Mesenchymal stem cell (in vitro differentiated cells and primary cell): ENCODE data around the gene VCAM1.
A peak's percentile ranks its signal among the peaks of the same experiment; 100 is the strongest.

Source experiments
- DNase-seq: peaks from one replicate; pipeline ENCODE4 v3.0.0-alpha.2; 2013
- H2AFZ ChIP-seq: one replicate; pipeline ENCODE4 v1.6.1; 2013; ENCODE audit warnings: low read depth, mild to moderate bottlenecking, control low read depth, inconsistent platforms, low read length, moderate library complexity
- H2AK5ac ChIP-seq: 2 replicates; pipeline ENCODE4 v1.6.1; 2013; ENCODE audit warnings: low read length, moderate library complexity, mild to moderate bottlenecking, inconsistent platforms; ENCODE audit not compliant: severe bottlenecking
- H2BK120ac ChIP-seq: one replicate; pipeline ENCODE4 v1.6.1; 2013; ENCODE audit warnings: low read depth, mild to moderate bottlenecking, inconsistent platforms, low read length, moderate library complexity
- H2BK12ac ChIP-seq, 2 experiments: one replicate each; pipeline ENCODE4 v1.6.1; 2013; ENCODE audit warnings: inconsistent platforms in 2 of 2, low read length in 2 of 2, mild to moderate bottlenecking in 2 of 2, moderate library complexity in 2 of 2, control low read depth in 1 of 2
- H2BK15ac ChIP-seq: one replicate; pipeline ENCODE4 v1.6.1; 2013; ENCODE audit warnings: mild to moderate bottlenecking, low read depth, inconsistent platforms; ENCODE audit not compliant: poor library complexity, severe bottlenecking
- H2BK5ac ChIP-seq: 2 replicates; pipeline ENCODE4 v1.6.1; 2013; ENCODE audit warnings: low read depth, mild to moderate bottlenecking, low read length, control low read depth, inconsistent platforms; ENCODE audit not compliant: poor library complexity, severe bottlenecking
- H3K14ac ChIP-seq, 2 experiments: one replicate each; pipeline ENCODE4 v1.6.1; 2013; ENCODE audit warnings: inconsistent platforms in 2 of 2, low read length in 2 of 2, control low read depth in 1 of 2, mild to moderate bottlenecking in 1 of 2, moderate library complexity in 1 of 2
- H3K18ac ChIP-seq, 2 experiments: one replicate each; pipeline ENCODE4 v1.6.1; 2013; ENCODE audit warnings: inconsistent platforms in 2 of 2, low read length in 2 of 2, control low read depth in 1 of 2, low read depth in 1 of 2, mild to moderate bottlenecking in 1 of 2
- H3K23ac ChIP-seq, 2 experiments: one replicate each; pipeline ENCODE4 v1.6.1; 2013; ENCODE audit warnings: inconsistent platforms in 2 of 2, low read length in 2 of 2, mild to moderate bottlenecking in 2 of 2, moderate library complexity in 2 of 2, control low read depth in 1 of 2
- H3K27ac ChIP-seq: 2 replicates; pipeline ENCODE4 v1.5.1; 2013; ENCODE audit warnings: mild to moderate bottlenecking, moderate library complexity, low read length, control low read depth, inconsistent platforms; ENCODE audit not compliant: poor library complexity, severe bottlenecking
- H3K27me3 ChIP-seq, 2 experiments: 2 replicates each; pipeline versions ENCODE4 v1.6.1 to v1.7.0; 2013; ENCODE audit warnings: low read length in 2 of 2, mild to moderate bottlenecking in 2 of 2, moderate library complexity in 2 of 2, control low read depth in 1 of 2, inconsistent platforms in 1 of 2; ENCODE audit not compliant: control insufficient read depth in 1 of 2, insufficient read depth in 1 of 2
- H3K36me3 ChIP-seq, 2 experiments: 2 replicates each; pipeline versions ENCODE4 v1.6.1 to v1.7.0; 2013; ENCODE audit warnings: low read length in 2 of 2, control low read depth in 1 of 2, inconsistent platforms in 1 of 2, low read depth in 1 of 2, mild to moderate bottlenecking in 1 of 2; ENCODE audit not compliant: insufficient read depth in 2 of 2, control insufficient read depth in 1 of 2
- H3K4ac ChIP-seq, 2 experiments: one replicate each; pipeline ENCODE4 v1.6.1; 2013; ENCODE audit warnings: inconsistent platforms in 2 of 2, low read length in 2 of 2, mild to moderate bottlenecking in 2 of 2, moderate library complexity in 2 of 2, control low read depth in 1 of 2, low read depth in 1 of 2
- H3K4me1 ChIP-seq: 2 replicates; pipeline ENCODE4 v1.6.1; 2013; ENCODE audit warnings: low read depth, low read length, control low read depth; ENCODE audit not compliant: control insufficient read depth, insufficient read depth
- H3K4me2 ChIP-seq: 2 replicates; pipeline ENCODE4 v1.6.1; 2013; ENCODE audit warnings: low read length, mild to moderate bottlenecking, inconsistent platforms; ENCODE audit not compliant: poor library complexity, severe bottlenecking
- H3K4me3 ChIP-seq, 2 experiments: 2 replicates each; pipeline versions ENCODE4 v1.5.1 to v1.7.0; 2013; ENCODE audit warnings: low read length in 2 of 2, mild to moderate bottlenecking in 2 of 2, control low read depth in 1 of 2, low read depth in 1 of 2; ENCODE audit not compliant: insufficient read depth in 1 of 2
- H3K79me1 ChIP-seq: replicated peaks from 2 replicates; pipeline ENCODE4 v1.6.1; 2013; ENCODE audit warnings: mild to moderate bottlenecking, control low read depth, low read length, inconsistent platforms; ENCODE audit not compliant: poor library complexity, severe bottlenecking
- H3K9ac ChIP-seq: 2 replicates; pipeline ENCODE4 v1.7.0; 2013; ENCODE audit warnings: mild to moderate bottlenecking, low read length, moderate library complexity
- H3K9me3 ChIP-seq: 2 replicates; pipeline ENCODE4 v1.7.0; 2013; ENCODE audit warnings: mild to moderate bottlenecking, low read length; ENCODE audit not compliant: control insufficient read depth
- H4K8ac ChIP-seq: one replicate; pipeline ENCODE4 v1.6.1; 2013; ENCODE audit warnings: inconsistent platforms, mild to moderate bottlenecking, low read length, moderate library complexity
- H4K91ac ChIP-seq: one replicate; pipeline ENCODE4 v1.6.1; 2013; ENCODE audit warnings: mild to moderate bottlenecking, low read length, inconsistent platforms
- WGBS: methylation state at CpG from one replicate; pipeline ENCODE4 v1.1.7; 2013; ENCODE audit warnings: mixed read lengths; 5-methylcytosine and 5-hydroxymethylcytosine counted together

The VCAM1 gene

DNA sequence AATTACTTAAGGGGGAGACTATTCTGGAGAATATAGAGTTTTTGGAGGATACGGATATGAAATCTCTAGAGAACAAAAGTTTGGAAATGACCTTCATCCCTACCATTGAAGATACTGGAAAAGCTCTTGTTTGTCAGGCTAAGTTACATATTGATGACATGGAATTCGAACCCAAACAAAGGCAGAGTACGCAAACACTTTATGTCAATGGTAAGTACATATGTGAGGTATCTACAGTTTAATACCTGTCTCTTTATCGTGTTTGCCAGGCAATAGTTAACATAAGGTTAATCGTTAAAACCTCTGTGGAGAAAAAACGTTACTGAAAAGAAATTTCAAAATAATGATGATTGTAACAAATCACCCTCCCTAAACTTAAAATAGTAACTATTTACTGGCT, 11.8 kb downstream of the VCAM1 start:
- Histone ChIP-seq H2BK12ac (no peak overlapping the region), H3K4ac (no peak overlapping the region)
- WGBS, result 100% methylated on average over 3 of the region's 6 CpGs

DNA sequence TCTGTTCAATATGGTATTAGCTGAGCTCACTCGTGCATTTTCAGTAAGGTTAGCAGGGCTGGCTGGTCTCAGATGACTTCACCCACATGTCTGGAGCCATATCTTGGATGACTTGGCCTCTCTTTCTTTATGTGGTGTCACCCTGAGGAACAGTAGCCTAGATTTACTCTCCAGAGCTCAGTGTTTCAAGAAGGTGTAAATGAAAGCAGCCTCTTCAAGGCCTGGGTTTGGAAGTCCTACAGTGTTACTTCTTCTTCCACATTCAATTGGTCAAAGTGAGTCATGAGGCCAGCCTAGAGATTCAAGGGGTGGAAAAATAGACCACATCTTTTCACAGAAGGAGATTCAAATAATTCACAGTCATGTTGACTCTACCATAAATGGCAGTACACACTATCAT, 12.2 kb downstream of the VCAM1 start:
- H2BK120ac ChIP-seq, result no peak overlapping the region
- H2BK12ac ChIP-seq, result peak overlapping the region in 1 of 2 experiments; percentile 18
- DNase-seq, result no peak
- peaks cover 2% of the 10 kb centered on the region for H3K79me1 ChIP-seq
- no peak overlapping the region for H3K9ac ChIP-seq
- no peaks in the 10 kb centered on the region for H3K27me3 ChIP-seq
- H3K4me1 ChIP-seq, result peaks cover 4% of the 10 kb centered on the region
- H2AK5ac ChIP-seq, result no peak overlapping the region
- peaks cover 0 to 6% of the 10 kb centered on the region in 2 experiments for H3K36me3 ChIP-seq
- H2AFZ ChIP-seq, result no peak overlapping the region
- H2BK5ac ChIP-seq, result no peak overlapping the region
- no peak overlapping the region for H2BK15ac ChIP-seq
- H3K23ac ChIP-seq, result no peak overlapping the region
- 92% methylated on average over 1 of the region's 1 CpG for WGBS
- H3K18ac ChIP-seq, result no peak overlapping the region
- H4K8ac ChIP-seq, result no peak overlapping the region
- no peak overlapping the region for H4K91ac ChIP-seq
- no peak overlapping the region for H3K4me2 ChIP-seq
- no peaks in the 10 kb centered on the region for H3K9me3 ChIP-seq
- no peak overlapping the region for H3K4me3 ChIP-seq
- H3K27ac ChIP-seq, result no peak overlapping the region
- H3K14ac ChIP-seq, result no peak overlapping the region
- H3K4ac ChIP-seq, result no peak overlapping the region

More for the DNA sequence above, 11.8 kb downstream of the VCAM1 start:
- Histone ChIP-seq H3K9ac (no peak overlapping the region), H3K18ac (no peak overlapping the region), H3K4me2 (no peak overlapping the region), H3K9me3 (no peaks in the 10 kb centered on the region), H3K79me1 (peaks cover 2% of the 10 kb centered on the region), H2AFZ (no peak overlapping the region), H2BK15ac (no peak overlapping the region), H3K23ac (no peak overlapping the region), H2AK5ac (no peak overlapping the region), H3K27me3 (no peaks in the 10 kb centered on the region), H3K14ac (no peak overlapping the region), H2BK120ac (no peak overlapping the region), H3K36me3 (peaks cover 0 to 6% of the 10 kb centered on the region in 2 experiments), H3K4me1 (peaks cover 4% of the 10 kb centered on the region), H2BK5ac (no peak overlapping the region), H4K91ac (no peak overlapping the region), H3K27ac (no peak overlapping the region), H3K4me3 (no peak overlapping the region), H4K8ac (no peak overlapping the region)
- no peak for DNase-seq

DNA sequence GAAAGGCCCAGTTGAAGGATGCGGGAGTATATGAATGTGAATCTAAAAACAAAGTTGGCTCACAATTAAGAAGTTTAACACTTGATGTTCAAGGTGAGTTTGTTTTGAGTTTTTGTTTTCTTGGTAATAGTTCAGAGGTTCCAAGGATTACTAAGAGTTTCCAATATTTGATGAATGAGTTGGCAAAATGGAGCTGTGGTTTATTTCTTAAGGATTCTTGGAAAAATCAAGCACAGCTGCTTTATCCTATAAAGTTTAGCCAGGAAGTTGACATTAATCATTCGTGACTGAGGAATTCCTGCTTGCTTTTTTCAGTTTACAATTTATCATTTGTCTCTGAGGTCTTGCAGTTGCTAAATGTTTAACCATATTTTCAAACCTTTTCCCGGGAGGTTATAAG, 15.1 kb downstream of the VCAM1 start:
- Histone ChIP-seq H2BK5ac (peak overlapping the region; percentile 81), H3K9ac (peak overlapping the region; percentile 47), H2AK5ac (peak overlapping the region; percentile 86), H2BK12ac (no peak overlapping the region), H2BK15ac (no peak overlapping the region), H4K91ac (no peak overlapping the region), H3K79me1 (no peaks in the 10 kb centered on the region), H3K27me3 (no peaks in the 10 kb centered on the region), H3K4ac (no peak overlapping the region), H3K18ac (no peak overlapping the region), H3K14ac (no peak overlapping the region), H3K9me3 (no peaks in the 10 kb centered on the region), H3K36me3 (peaks cover 0 to 3% of the 10 kb centered on the region in 2 experiments), H4K8ac (no peak overlapping the region), H3K23ac (no peak overlapping the region), H3K4me2 (no peak overlapping the region), H3K27ac (peak overlapping the region; percentile 90), H3K4me3 (no peak overlapping the region), H2BK120ac (no peak overlapping the region), H3K4me1 (peaks cover 3% of the 10 kb centered on the region), H2AFZ (no peak overlapping the region)
- peak; percentile 75 for DNase-seq
- WGBS, result 46% methylated on average over 2 of the region's 3 CpGs

DNA sequence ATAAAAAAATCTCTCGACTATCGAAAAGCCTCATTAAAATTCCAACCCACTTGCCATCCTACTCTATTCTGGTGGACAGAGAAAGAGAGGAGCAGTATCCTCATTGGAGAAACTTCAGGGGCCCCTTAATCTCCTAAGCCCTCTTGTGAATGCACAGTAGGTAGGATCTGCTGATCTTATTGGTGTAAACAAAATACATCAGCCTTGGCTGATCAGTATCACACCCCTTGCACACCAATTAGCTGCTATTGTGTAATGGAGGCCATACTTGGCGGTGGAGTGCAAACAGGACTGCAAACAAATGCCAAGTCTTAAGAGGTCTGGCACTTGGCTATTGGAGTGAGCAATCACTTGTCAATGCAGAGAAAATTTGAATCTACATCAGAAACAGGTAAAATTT, 15.7 kb downstream of the VCAM1 start:
- Histone ChIP-seq H3K79me1 (no peaks in the 10 kb centered on the region), H4K8ac (no peak overlapping the region), H3K18ac (peak overlapping the region; percentile 37 to 80), H3K27ac (peak overlapping the region; percentile 86), H3K4me1 (peaks cover 3% of the 10 kb centered on the region), H2AFZ (no peak overlapping the region), H3K4me3 (peak overlapping the region in 1 of 2 experiments; percentile 8), H2BK12ac (peak overlapping the region; percentile 51 to 75), H3K9me3 (no peaks in the 10 kb centered on the region), H3K36me3 (peaks cover 0 to 3% of the 10 kb centered on the region in 2 experiments), H3K9ac (peak overlapping the region; percentile 47), H2AK5ac (peak overlapping the region; percentile 47), H4K91ac (peak overlapping the region; percentile 70), H2BK15ac (no peak overlapping the region), H3K4ac (peak overlapping the region in 1 of 2 experiments; percentile 60), H3K27me3 (no peaks in the 10 kb centered on the region), H3K14ac (no peak overlapping the region), H2BK120ac (peak overlapping the region; percentile 71), H3K4me2 (no peak overlapping the region), H3K23ac (no peak overlapping the region), H2BK5ac (peak overlapping the region; percentile 94)
- peak; percentile 19 for DNase-seq
- 85% methylated on average over 1 of the region's 3 CpGs for WGBS
